HG03139 (cell line): ENCODE data around the gene BRAT1.
A peak's percentile ranks its signal among the peaks of the same experiment; 100 is the strongest.
"Not testable (repeated sequence)": the region's sequence is repeated elsewhere in the genome, so short reads cannot be mapped to it uniquely, and the experiment has no call there.

ENCODE experiments used
- ATAC-seq: cut with Tn5 transposase; IDR thresholded peaks from one replicate; pipeline ENCODE4 v1.9.1; 2021; ENCODE audit not compliant: unreplicated experiment

Gene BRAT1

GRCh38 chr7:2555121-2556052 is at the start of gene BRAT1:
Gene BRAT1 (minus strand): TSS chr7:2555524. CDS start chr7:2554431, 1,093 bp downstream.
- peak; percentile 66 for ATAC-seq

GRCh38 chr7:2604608-2605174 is 49.4 kb upstream of the BRAT1 start:
- no peak for ATAC-seq

- no peak for ATAC-seq
These were observed 48.0 kb upstream of the BRAT1 start for GRCh38 chr7:2603044-2603965.

GRCh38 chr7:2602406-2603043 is 47.2 kb upstream of the BRAT1 start:
- no peak for ATAC-seq

GRCh38 chr7:2601907-2602306 is 46.6 kb upstream of the BRAT1 start:
- ATAC-seq, result no peak

GRCh38 chr7:2601065-2601464 is 45.7 kb upstream of the BRAT1 start:
- ATAC-seq, result no peak

GRCh38 chr7:2598154-2598823 is 43.0 kb upstream of the BRAT1 start:
- no peak for ATAC-seq

- no peak for ATAC-seq
These were observed 41.9 kb upstream of the BRAT1 start for GRCh38 chr7:2597273-2597640.

- no peak for ATAC-seq
These were observed 41.3 kb upstream of the BRAT1 start for GRCh38 chr7:2596464-2597272.

- ATAC-seq, result no peak
These were observed 40.0 kb upstream of the BRAT1 start for GRCh38 chr7:2595258-2595860.

GRCh38 chr7:2594599-2594998 is 39.3 kb upstream of the BRAT1 start:
- no peak for ATAC-seq

- no peak for ATAC-seq
These were observed 37.9 kb upstream of the BRAT1 start for GRCh38 chr7:2593036-2593727.

GRCh38 chr7:2592375-2592865 is 37.1 kb upstream of the BRAT1 start:
- ATAC-seq, result no peak

- not testable (repeated sequence) for ATAC-seq
These were observed 34.6 kb upstream of the BRAT1 start for GRCh38 chr7:2589941-2590340.

GRCh38 chr7:2589341-2589740 is 34.0 kb upstream of the BRAT1 start:
- ATAC-seq, result no peak

GRCh38 chr7:2587778-2588177 is 32.5 kb upstream of the BRAT1 start:
- no peak for ATAC-seq

GRCh38 chr7:2587134-2587533 is 31.8 kb upstream of the BRAT1 start:
- no peak for ATAC-seq

- ATAC-seq, result no peak
These were observed 31.1 kb upstream of the BRAT1 start for GRCh38 chr7:2586326-2587020.
